ENCODE measurements around the gene RAD54L. TPM values are rescaled to one million over a fixed set of nuclear protein-coding genes. Genes with fewer than 3 reads are reported as not detected.
"Not testable (repeated sequence)": the region's sequence is repeated elsewhere in the genome, so short reads cannot be mapped to it uniquely, and the experiment has no call there.

Gene RAD54L
- polyA plus RNA-seq, 2 donors = 6.1 to 7.0 TPM

DNA sequence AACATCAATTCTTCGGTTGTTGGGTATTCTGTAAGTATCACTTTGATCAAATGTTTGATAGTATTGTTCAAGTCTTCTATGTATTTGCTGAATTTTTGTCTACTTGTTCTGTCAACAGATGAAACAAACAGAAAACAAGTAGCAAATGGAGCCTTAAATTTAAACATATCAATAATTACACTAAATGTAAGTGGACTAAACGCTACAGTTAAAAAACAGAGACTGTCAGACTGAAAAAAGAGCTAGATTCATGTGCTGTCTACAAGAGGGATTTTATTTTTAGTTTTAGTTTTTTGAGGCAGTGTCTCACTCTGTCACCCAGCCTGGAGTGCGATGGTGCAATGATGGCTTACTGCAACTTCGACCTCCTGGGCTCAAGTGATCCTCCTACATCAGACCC lies 10.7 kb upstream of the RAD54L start:
- 93 to 95% methylated on average over 4 of the region's 4 CpGs for WGBS, 2 donors
- no peak overlapping the region for H3K4me3 ChIP-seq (ENCODE audit: low read depth in 1 of 2, low read length in 2 of 2)
- peaks cover 0 to 2% of the 10 kb centered on the region in 2 donors for H3K9me3 ChIP-seq (ENCODE audit: control insufficient read depth in 2 of 2, insufficient read depth in 1 of 2, low read depth in 1 of 2, low read length in 1 of 2)
- H3K27ac ChIP-seq (ENCODE audit: low read depth in 2 of 2, low read length in 1 of 2) = no peak overlapping the region
- no peaks in the 10 kb centered on the region for H3K27me3 ChIP-seq (ENCODE audit: control insufficient read depth in 1 of 2, insufficient read depth in 2 of 2, low read length in 2 of 2)
- no peaks in the 10 kb centered on the region for H3K36me3 ChIP-seq (ENCODE audit: control insufficient read depth in 2 of 2, insufficient read depth in 2 of 2, low read length in 1 of 2)
- no peaks in the 10 kb centered on the region for H3K4me1 ChIP-seq (ENCODE audit: control insufficient read depth in 2 of 2, insufficient read depth in 2 of 2, low read length in 1 of 2)

DNA sequence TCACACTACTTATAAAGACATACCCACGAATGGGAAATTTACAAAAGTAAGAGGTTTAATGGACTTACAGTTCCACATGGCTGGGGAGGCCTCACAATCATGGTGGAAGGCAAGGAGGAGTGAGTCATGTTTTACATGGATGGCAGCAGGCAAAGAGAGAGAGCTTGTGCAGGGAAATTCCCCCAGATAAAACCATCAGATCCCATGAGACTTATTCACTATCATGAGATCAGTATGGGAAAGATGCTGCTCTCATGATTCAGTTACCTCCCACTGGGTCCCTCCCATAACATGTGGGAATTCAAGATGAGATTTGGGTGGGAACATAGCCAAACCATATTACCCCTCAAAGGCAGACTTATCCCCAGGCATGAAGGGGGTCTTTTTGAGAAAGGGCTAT lies 8.7 kb upstream of the RAD54L start:
- H3K27ac ChIP-seq (ENCODE audit: low read depth in 2 of 2, low read length in 1 of 2); H3K27me3 ChIP-seq (ENCODE audit: control insufficient read depth in 1 of 2, insufficient read depth in 2 of 2, low read length in 2 of 2); H3K36me3 ChIP-seq (ENCODE audit: control insufficient read depth in 2 of 2, insufficient read depth in 2 of 2, low read length in 1 of 2); H3K9me3 ChIP-seq (ENCODE audit: control insufficient read depth in 2 of 2, insufficient read depth in 1 of 2, low read depth in 1 of 2, low read length in 1 of 2); H3K4me3 ChIP-seq (ENCODE audit: low read depth in 1 of 2, low read length in 2 of 2); H3K4me1 ChIP-seq (ENCODE audit: control insufficient read depth in 2 of 2, insufficient read depth in 2 of 2, low read length in 1 of 2): not testable (repeated sequence)
- 64 to 71% methylated on average over 1 of the region's 1 CpG for WGBS, 2 donors

DNA sequence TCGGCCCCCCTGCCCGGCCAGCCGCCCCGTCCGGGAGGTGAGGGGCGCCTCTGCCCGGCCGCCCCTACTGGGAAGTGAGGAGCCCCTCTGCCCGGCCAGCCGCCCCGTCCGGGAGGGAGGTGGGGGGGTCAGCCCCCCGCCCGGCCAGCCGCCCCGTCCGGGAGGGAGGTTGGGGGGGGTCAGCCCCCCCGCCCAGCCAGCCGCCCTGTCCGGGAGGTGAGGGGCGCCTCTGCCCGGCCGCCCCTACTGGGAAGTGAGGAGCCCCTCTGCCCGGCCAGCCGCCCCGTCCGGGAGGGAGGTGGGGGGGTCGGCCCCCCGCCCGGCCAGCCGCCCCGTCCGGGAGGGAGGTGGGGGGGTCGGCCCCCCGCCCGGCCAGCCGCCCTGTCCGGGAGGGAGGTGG lies 5.8 kb upstream of the RAD54L start:
- not testable (repeated sequence) for H3K9me3 ChIP-seq (ENCODE audit: control insufficient read depth in 2 of 2, insufficient read depth in 1 of 2, low read depth in 1 of 2, low read length in 1 of 2); H3K36me3 ChIP-seq (ENCODE audit: control insufficient read depth in 2 of 2, insufficient read depth in 2 of 2, low read length in 1 of 2); H3K4me1 ChIP-seq (ENCODE audit: control insufficient read depth in 2 of 2, insufficient read depth in 2 of 2, low read length in 1 of 2); H3K4me3 ChIP-seq (ENCODE audit: low read depth in 1 of 2, low read length in 2 of 2); H3K27me3 ChIP-seq (ENCODE audit: control insufficient read depth in 1 of 2, insufficient read depth in 2 of 2, low read length in 2 of 2); H3K27ac ChIP-seq (ENCODE audit: low read depth in 2 of 2, low read length in 1 of 2)
- WGBS, 2 donors = 83 to 92% methylated on average over 10 to 11 of the region's 38 CpGs

DNA sequence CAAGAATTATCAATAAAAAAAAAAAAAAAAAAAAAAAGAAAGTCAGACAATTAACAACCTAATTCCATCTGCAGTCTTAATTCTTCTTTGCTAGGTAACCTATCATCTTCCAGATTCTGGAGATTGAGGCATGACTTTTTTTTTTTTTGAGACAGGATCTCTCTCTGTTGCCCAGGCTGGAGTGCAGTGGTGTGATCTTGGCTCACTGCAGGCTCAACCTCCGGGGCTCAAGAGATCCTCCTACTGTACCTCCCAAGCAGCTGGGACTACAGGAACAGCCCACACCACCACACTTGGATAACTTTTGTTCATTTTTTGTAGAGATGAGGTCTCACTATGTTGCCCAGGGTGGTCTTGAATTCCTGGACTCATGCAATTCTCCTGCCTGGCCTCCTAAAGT lies 4.6 kb upstream of the RAD54L start:
- 58 to 61% methylated on average over 1 of the region's 1 CpG for WGBS, 2 donors
- Histone ChIP-seq H3K4me3 (ENCODE audit: low read depth in 1 of 2, low read length in 2 of 2) (no peak overlapping the region), H3K9me3 (ENCODE audit: control insufficient read depth in 2 of 2, insufficient read depth in 1 of 2, low read depth in 1 of 2, low read length in 1 of 2) (no peaks in the 10 kb centered on the region), H3K36me3 (ENCODE audit: control insufficient read depth in 2 of 2, insufficient read depth in 2 of 2, low read length in 1 of 2) (no peaks in the 10 kb centered on the region), H3K27ac (ENCODE audit: low read depth in 2 of 2, low read length in 1 of 2) (no peak overlapping the region), H3K27me3 (ENCODE audit: control insufficient read depth in 1 of 2, insufficient read depth in 2 of 2, low read length in 2 of 2) (no peaks in the 10 kb centered on the region), H3K4me1 (ENCODE audit: control insufficient read depth in 2 of 2, insufficient read depth in 2 of 2, low read length in 1 of 2) (peaks cover 0 to 2% of the 10 kb centered on the region in 2 donors)

DNA sequence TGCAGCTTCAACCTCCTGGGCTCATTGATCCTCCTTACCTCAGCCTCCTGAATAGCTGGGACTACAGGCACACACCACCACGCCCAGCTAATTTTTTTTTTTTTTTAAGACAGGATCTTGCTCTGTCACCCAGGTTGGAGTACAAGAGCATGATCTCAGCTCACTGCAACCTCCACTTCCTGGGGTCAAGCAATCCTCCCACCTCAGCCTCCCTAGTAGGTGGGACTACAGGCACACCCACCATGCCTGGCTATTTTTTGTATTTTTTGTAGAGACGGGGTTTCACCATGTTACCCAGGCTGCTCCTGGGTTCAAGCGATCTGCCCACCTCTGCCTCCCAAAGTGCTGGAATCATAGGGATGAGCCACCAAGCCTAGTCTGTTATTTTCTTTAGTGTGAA lies 3.7 kb upstream of the RAD54L start:
- H3K9me3 ChIP-seq (ENCODE audit: control insufficient read depth in 2 of 2, insufficient read depth in 1 of 2, low read depth in 1 of 2, low read length in 1 of 2); H3K4me3 ChIP-seq (ENCODE audit: low read depth in 1 of 2, low read length in 2 of 2); H3K27ac ChIP-seq (ENCODE audit: low read depth in 2 of 2, low read length in 1 of 2); H3K36me3 ChIP-seq (ENCODE audit: control insufficient read depth in 2 of 2, insufficient read depth in 2 of 2, low read length in 1 of 2); H3K4me1 ChIP-seq (ENCODE audit: control insufficient read depth in 2 of 2, insufficient read depth in 2 of 2, low read length in 1 of 2); H3K27me3 ChIP-seq (ENCODE audit: control insufficient read depth in 1 of 2, insufficient read depth in 2 of 2, low read length in 2 of 2): not testable (repeated sequence)
- WGBS, 2 donors = 92 to 95% methylated on average over 3 of the region's 3 CpGs

DNA sequence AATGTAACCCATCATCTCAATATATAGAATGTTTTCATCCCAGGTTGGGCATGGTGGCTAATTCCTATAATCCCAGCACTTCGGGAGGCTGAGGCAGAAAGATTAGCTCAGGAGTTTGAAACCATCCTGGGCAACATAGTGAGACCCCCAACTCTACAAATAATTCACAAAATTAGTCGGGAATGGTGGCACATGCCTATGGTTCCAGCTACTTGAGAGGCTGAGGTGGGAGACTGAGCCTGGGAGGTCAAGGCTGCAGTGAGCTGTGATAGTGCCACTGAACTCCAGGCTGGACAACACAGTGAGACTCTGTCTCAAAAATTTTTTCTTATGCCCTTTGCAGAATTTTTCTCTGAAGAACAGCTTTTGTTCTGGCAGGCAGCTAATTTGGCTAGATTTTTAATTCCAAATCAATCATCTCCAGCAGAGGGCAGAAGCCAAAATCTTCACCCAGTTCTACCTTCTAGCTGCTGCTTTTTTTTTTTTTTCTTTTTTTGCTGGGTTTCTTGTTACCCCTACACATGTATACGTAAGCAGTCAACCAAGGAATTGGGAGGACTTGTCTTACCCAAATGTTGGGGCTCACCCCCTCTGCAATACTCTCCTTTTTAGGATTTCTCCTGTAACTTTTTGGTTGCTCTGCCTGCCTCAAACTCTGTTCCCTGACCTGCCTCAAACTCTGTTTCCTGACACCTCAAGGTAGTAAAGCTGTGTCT lies 2.7 kb upstream of the RAD54L start:
- no peaks in the 10 kb centered on the region for H3K27me3 ChIP-seq (ENCODE audit: control insufficient read depth in 1 of 2, insufficient read depth in 2 of 2, low read length in 2 of 2)
- no peak overlapping the region for H3K4me3 ChIP-seq (ENCODE audit: low read depth in 1 of 2, low read length in 2 of 2)
- H3K9me3 ChIP-seq (ENCODE audit: control insufficient read depth in 2 of 2, insufficient read depth in 1 of 2, low read depth in 1 of 2, low read length in 1 of 2) = no peaks in the 10 kb centered on the region
- H3K36me3 ChIP-seq (ENCODE audit: control insufficient read depth in 2 of 2, insufficient read depth in 2 of 2, low read length in 1 of 2) = no peaks in the 10 kb centered on the region
- 48 to 50% methylated on average over 3 of the region's 3 CpGs for WGBS, 2 donors
- H3K4me1 ChIP-seq (ENCODE audit: control insufficient read depth in 2 of 2, insufficient read depth in 2 of 2, low read length in 1 of 2) = peaks cover 0 to 2% of the 10 kb centered on the region in 2 donors
- H3K27ac ChIP-seq (ENCODE audit: low read depth in 2 of 2, low read length in 1 of 2) = peak overlapping the region in 1 of 2 donors; percentile 4

DNA sequence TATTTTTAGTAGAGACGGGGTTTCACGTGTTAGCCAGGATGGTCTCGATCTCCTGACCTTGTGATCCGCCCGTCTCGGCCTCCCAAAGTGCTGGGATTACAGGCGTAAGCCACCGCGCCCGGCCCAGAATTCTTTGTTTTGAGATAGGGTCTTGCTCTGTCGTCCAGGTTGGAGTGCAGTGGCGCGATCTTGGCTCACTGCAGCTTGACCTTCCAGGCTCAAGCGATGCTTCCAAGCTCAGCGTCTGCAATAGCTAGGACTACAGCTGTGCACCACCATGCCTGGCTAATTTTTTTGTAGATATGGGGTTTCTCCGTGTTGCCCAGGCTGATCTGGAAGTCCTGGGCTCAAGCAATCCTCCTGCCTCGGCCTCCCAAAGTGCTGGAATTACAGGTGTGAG lies 1.4 kb upstream of the RAD54L start:
- peak overlapping the region in 1 of 2 donors; percentile 7 for H3K27ac ChIP-seq (ENCODE audit: low read depth in 2 of 2, low read length in 1 of 2)
- H3K36me3 ChIP-seq (ENCODE audit: control insufficient read depth in 2 of 2, insufficient read depth in 2 of 2, low read length in 1 of 2); H3K27me3 ChIP-seq (ENCODE audit: control insufficient read depth in 1 of 2, insufficient read depth in 2 of 2, low read length in 2 of 2); H3K4me1 ChIP-seq (ENCODE audit: control insufficient read depth in 2 of 2, insufficient read depth in 2 of 2, low read length in 1 of 2); H3K9me3 ChIP-seq (ENCODE audit: control insufficient read depth in 2 of 2, insufficient read depth in 1 of 2, low read depth in 1 of 2, low read length in 1 of 2); H3K4me3 ChIP-seq (ENCODE audit: low read depth in 1 of 2, low read length in 2 of 2): not testable (repeated sequence)
- WGBS, 2 donors = 93 to 94% methylated on average over 17 of the region's 17 CpGs

DNA sequence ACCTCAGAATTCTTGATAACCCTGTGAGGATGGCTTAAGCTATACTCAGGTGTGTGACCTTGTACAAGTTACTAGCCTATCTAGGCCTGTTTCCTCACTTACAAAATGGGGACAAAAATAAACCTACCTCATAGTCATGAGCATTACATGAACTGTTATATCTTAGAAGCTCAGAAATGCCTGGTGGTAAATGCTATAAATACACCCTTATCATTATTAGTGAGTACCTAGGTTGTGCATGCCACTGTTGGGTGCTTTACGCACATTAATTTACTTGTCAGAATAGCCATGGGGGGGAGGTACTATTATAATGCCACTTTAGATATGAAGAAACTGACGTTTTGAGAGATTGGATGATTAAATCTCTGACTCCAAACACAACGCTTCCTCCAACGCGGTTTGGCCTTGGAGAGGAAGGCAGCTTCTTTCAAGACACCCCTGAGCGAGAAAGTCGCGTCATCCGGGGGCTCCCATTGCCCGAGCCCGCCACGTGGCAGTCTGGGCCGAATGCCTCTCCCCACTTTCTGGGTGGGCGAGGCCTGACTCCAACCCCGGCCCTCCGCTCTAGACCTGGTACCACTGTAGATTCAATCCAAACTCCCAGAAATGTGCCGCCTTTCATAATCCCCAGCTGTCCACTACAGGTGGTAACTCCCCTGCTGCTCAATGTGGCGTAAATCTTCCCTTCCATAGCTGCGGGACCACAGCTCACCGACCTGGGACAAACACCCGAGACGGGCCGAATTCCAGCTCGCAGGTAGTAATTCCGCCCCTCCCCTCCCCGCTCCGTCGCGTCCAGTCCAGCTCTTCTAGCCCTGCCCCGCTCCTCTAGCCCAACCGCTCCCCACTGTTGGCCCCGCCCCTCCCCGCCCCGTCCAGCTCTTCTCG lies 771 bp upstream of the RAD54L start:
- Histone ChIP-seq H3K9me3 (ENCODE audit: control insufficient read depth in 2 of 2, insufficient read depth in 1 of 2, low read depth in 1 of 2, low read length in 1 of 2) (no peaks in the 10 kb centered on the region), H3K27ac (ENCODE audit: low read depth in 2 of 2, low read length in 1 of 2) (peak overlapping the region; percentile 68 to 80), H3K36me3 (ENCODE audit: control insufficient read depth in 2 of 2, insufficient read depth in 2 of 2, low read length in 1 of 2) (no peaks in the 10 kb centered on the region), H3K27me3 (ENCODE audit: control insufficient read depth in 1 of 2, insufficient read depth in 2 of 2, low read length in 2 of 2) (no peaks in the 10 kb centered on the region), H3K4me1 (ENCODE audit: control insufficient read depth in 2 of 2, insufficient read depth in 2 of 2, low read length in 1 of 2) (peaks cover 0 to 2% of the 10 kb centered on the region in 2 donors), H3K4me3 (ENCODE audit: low read depth in 1 of 2, low read length in 2 of 2) (peak overlapping the region; percentile 65 to 76)
- 3% methylated on average over 32 to 35 of the region's 35 CpGs for WGBS, 2 donors

DNA sequence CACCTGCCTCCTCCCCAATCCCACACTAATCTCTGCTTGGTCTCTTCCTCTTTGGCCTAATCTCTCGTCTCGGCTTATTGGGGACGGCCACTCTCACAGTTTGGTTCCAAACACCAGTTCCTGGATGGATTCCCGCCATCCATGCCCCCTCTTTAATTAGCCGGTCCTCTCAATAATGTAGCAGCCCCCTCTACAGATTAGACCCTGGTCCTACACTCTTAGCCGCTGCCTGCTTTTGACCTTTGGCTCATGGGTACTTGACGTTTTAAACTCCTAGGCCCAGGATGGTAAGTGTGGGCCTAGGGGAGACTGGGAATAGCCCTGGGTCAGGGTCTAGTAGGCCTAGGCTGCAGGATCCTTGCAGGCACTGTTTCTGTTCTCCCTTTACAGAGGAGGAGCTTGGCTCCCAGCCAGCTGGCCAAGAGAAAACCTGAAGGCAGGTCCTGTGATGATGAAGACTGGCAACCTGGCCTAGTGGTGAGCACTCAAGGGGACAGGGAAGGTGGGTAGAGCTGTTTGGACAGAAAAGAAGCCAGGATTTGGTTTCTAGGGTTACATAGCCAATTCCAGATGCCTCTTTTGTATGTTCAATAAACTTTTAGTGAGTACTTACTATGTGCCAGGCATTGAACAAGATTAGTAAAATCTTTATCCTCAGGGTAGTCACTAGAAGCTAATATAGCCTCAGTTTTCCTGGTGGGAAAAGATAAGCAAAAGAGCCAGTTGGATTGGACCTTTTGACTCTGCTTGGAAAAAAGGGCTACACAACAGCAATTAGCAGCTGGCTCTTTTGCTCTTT lies 758 bp downstream of the RAD54L start:
- no peak overlapping the region for H3K27ac ChIP-seq (ENCODE audit: low read depth in 2 of 2, low read length in 1 of 2)
- peaks cover 0 to 2% of the 10 kb centered on the region in 2 donors for H3K4me1 ChIP-seq (ENCODE audit: control insufficient read depth in 2 of 2, insufficient read depth in 2 of 2, low read length in 1 of 2)
- H3K9me3 ChIP-seq (ENCODE audit: control insufficient read depth in 2 of 2, insufficient read depth in 1 of 2, low read depth in 1 of 2, low read length in 1 of 2) = no peaks in the 10 kb centered on the region
- H3K27me3 ChIP-seq (ENCODE audit: control insufficient read depth in 1 of 2, insufficient read depth in 2 of 2, low read length in 2 of 2) = no peaks in the 10 kb centered on the region
- no peaks in the 10 kb centered on the region for H3K36me3 ChIP-seq (ENCODE audit: control insufficient read depth in 2 of 2, insufficient read depth in 2 of 2, low read length in 1 of 2)
- peak overlapping the region; percentile 15 to 70 for H3K4me3 ChIP-seq (ENCODE audit: low read depth in 1 of 2, low read length in 2 of 2)
- WGBS, 2 donors = 3% methylated on average over 7 of the region's 7 CpGs

Measured in esophagus (tissue), 2 donors.